ENCODE data around the gene MTREX. TPM values are rescaled to one million over a fixed set of nuclear protein-coding genes. Genes with fewer than 3 reads are reported as not detected.
"Not testable (repeated sequence)": the region's sequence is repeated elsewhere in the genome, so short reads cannot be mapped to it uniquely, and the experiment has no call there.

MTREX gene
- total and polyA plus RNA-seq, 2 of the 8 experiments (the other 6 are each of a cell fraction or from before 2014, with no cell fraction given), result 16.0 to 130 TPM

DNA sequence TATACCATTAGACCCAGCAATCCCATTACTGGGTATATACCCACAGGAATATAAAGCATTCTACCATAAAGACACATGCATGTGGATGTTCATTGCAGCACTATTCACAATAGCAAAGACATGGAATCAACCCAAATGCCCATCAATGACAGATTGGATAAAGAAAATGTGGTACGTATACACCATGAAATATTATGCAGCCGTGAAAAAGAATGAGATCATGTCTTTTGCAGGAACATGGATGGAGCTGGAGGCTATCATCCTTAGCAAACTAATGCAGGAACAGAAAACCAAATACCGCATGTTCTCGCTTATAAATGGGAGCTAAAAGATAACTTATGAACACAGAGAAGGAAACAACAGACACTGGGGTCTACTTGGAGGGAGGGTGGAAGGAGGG is 10.4 kb downstream of the MTREX start:
- 98% methylated on average over 4 of the region's 4 CpGs; no CpG with 5 or more reads in 1 of the 2 experiments for WGBS, 2 experiments (ENCODE audit: extremely low coverage in 1 of 2, insufficient coverage in 1 of 2, insufficient read length in 1 of 2, insufficient replicate concordance in 2 of 2, low coverage in 1 of 2, low lambda C conversion rate in 2 of 2, missing lambda C conversion rate in 1 of 2)
- CTCF ChIA-PET (ENCODE audit: partially characterized antibody), result interaction anchor here (1.5 kb wide), 1 partner anchor 25 kb away, joined by 3 read pairs; no protein-coding TSS in a partner anchor

More for the DNA sequence above, 10.4 kb downstream of the MTREX start:
- H3K14ac ChIP-seq (ENCODE audit: insufficient read length); H2BK12ac ChIP-seq (ENCODE audit: low read depth, low read length); H2AK5ac ChIP-seq (ENCODE audit: low read depth, low read length); H3K9ac ChIP-seq (replicated peaks in 1 of 4; ENCODE audit: extremely low read depth in 1 of 4, low read depth in 3 of 4, low read length in 3 of 4); H3K79me1 ChIP-seq (ENCODE audit: low read depth, low read length); H4K8ac ChIP-seq (ENCODE audit: extremely low read depth, insufficient read depth, low read length); H3K27me3 ChIP-seq (replicated peaks in 1 of 4; ENCODE audit: control insufficient read depth in 3 of 4, extremely low read depth in 1 of 4, insufficient read depth in 3 of 4, low read length in 3 of 4); FAIRE-seq; H2BK5ac ChIP-seq (ENCODE audit: low read depth, low read length); H3K4me2 ChIP-seq (ENCODE audit: insufficient read depth in 1 of 2, low read depth in 2 of 2, low read length in 2 of 2); H3K9me3 ChIP-seq (ENCODE audit: insufficient read depth in 2 of 2, low read depth in 1 of 2, low read length in 1 of 2); H4K5ac ChIP-seq (ENCODE audit: insufficient read length, low read depth, low read length); H3K56ac ChIP-seq (replicated peaks; ENCODE audit: insufficient read length, low read depth, low read length); H4K91ac ChIP-seq (replicated peaks; ENCODE audit: insufficient read length, low read length); H3K18ac ChIP-seq (ENCODE audit: extremely low read depth, low read length); H3K23ac ChIP-seq (ENCODE audit: insufficient read length); H2BK20ac ChIP-seq (ENCODE audit: low read length); H2AFZ ChIP-seq (ENCODE audit: low read length); H3K27ac ChIP-seq (ENCODE audit: low read depth, low read length); H3K4me3 ChIP-seq (ENCODE audit: extremely low read depth in 1 of 4, insufficient read depth in 2 of 4, low read depth in 3 of 4, low read length in 4 of 4); H3K4ac ChIP-seq (replicated peaks; ENCODE audit: insufficient read length, low read depth, low read length); H2BK120ac ChIP-seq (replicated peaks; ENCODE audit: low read depth, low read length); H3K23me2 ChIP-seq (ENCODE audit: low read depth, low read length); DNase-seq (ENCODE audit: low read depth in 1 of 2, low spot score in 2 of 2); H2BK15ac ChIP-seq (ENCODE audit: low read length); H4K20me1 ChIP-seq (replicated peaks in 1 of 2; ENCODE audit: control insufficient read depth in 1 of 2, insufficient read depth in 2 of 2, low read length in 2 of 2); H3K36me3 ChIP-seq (ENCODE audit: control insufficient read depth in 2 of 4, insufficient read depth in 4 of 4, low read length in 3 of 4); H3K4me1 ChIP-seq (replicated peaks in 1 of 4; ENCODE audit: control insufficient read depth in 3 of 4, insufficient read depth in 4 of 4, low read length in 3 of 4): not testable (repeated sequence)
- POLR2A ChIA-PET (ENCODE audit: partially characterized antibody), result interaction anchor here (1.3 kb wide), 1 partner anchor 23 kb away, joined by 3 read pairs; no protein-coding TSS in a partner anchor
- H3K79me2 ChIP-seq (ENCODE audit: control insufficient read depth in 1 of 2, insufficient read depth in 2 of 2, low read length in 2 of 2), result peaks cover 9 to 95% of the 10 kb centered on the region in 2 experiments
